Lower lobe of right lung (tissue), 2 donors: ENCODE measurements around the gene SLC6A18. TPM values are rescaled to one million over a fixed set of nuclear protein-coding genes. Genes with fewer than 3 reads are reported as not detected.

Experiments
- ATAC-seq, 2 donors: fragments of 200-7000 bp; cut with Tn5 transposase; one replicate each; pipeline ENCODE4 v1.9.1; 2020 to 2022; ENCODE audit warnings: mild to moderate bottlenecking in 2 of 2, moderate library complexity in 2 of 2
- DNase-seq: peaks from one replicate; pipeline ENCODE4 v3.0.0-alpha.2; 2020
- H3K27ac ChIP-seq: fragments of 200-600 bp; one replicate; pipeline ENCODE4 v1.8.0; 2022
- H3K27me3 ChIP-seq: fragments of 200-600 bp; one replicate; pipeline ENCODE4 v1.8.0; 2022; ENCODE audit warnings: low read depth
- H3K36me3 ChIP-seq: fragments of 200-600 bp; one replicate; pipeline ENCODE4 v1.8.0; 2022; ENCODE audit warnings: mild to moderate bottlenecking
- H3K4me1 ChIP-seq: fragments of 200-600 bp; one replicate; pipeline ENCODE4 v1.8.0; 2022
- H3K4me3 ChIP-seq: fragments of 200-600 bp; one replicate; pipeline ENCODE4 v1.8.0; 2022; ENCODE audit warnings: mild to moderate bottlenecking
- H3K9me3 ChIP-seq: fragments of 200-600 bp; one replicate; pipeline ENCODE4 v1.8.0; 2022
- CTCF ChIP-seq: fragments of 200-600 bp; IDR thresholded peaks from one replicate; pipeline ENCODE4 v1.8.0; 2022; ENCODE audit warnings: antibody characterized with exemption, mild to moderate bottlenecking
- intact Hi-C: fragments of 100-400 bp; cut with DNase I; formaldehyde crosslinking; loops from one replicate; pipeline ENCODE4 v1.11.0; 2022
- total RNA-seq: library from RNA; stranded (reverse); fragmentation: NEBNext Ultra II Directional; extraction: Animal tissue kit (Norgen Biotek cat#: 25700); gene quantifications from one replicate; pipeline ENCODE4 v1.2.1, GENCODE V29; 2021
- donor health status: DM: no; HTN: yes; CAD: no; lungs with severe emphysema.

SLC6A18 gene
- total RNA-seq, 1 donor from 2014 or later = not detected

GRCh38 chr5:1199340-1199648, 25.9 kb upstream of the SLC6A18 start:
- Histone ChIP-seq H3K4me1 (peaks cover 4% of the 10 kb centered on the region), H3K27me3 (peaks cover 21% of the 10 kb centered on the region), H3K36me3 (no peaks in the 10 kb centered on the region), H3K27ac (no peak overlapping the region), H3K4me3 (no peak overlapping the region), H3K9me3 (no peaks in the 10 kb centered on the region)
- TF ChIP-seq CTCF = no peak
- intact Hi-C loops = no loop called here
- DNase-seq (no peak), ATAC-seq (no peak)

GRCh38 chr5:1199649-1200494, 25.3 kb upstream of the SLC6A18 start:
- intact Hi-C loops = no loop called here
- H3K27me3 ChIP-seq = peaks cover 21% of the 10 kb centered on the region

GRCh38 chr5:1200495-1201326, 24.5 kb upstream of the SLC6A18 start:
- ATAC-seq (no peak), DNase-seq (peak; percentile 36)
- peaks cover 21% of the 10 kb centered on the region for H3K27me3 ChIP-seq
- no peak for TF ChIP-seq CTCF
- H3K4me1 ChIP-seq = peaks cover 6% of the 10 kb centered on the region
- H3K4me3 ChIP-seq = no peak overlapping the region
- no peaks in the 10 kb centered on the region for H3K9me3 ChIP-seq
- intact Hi-C loops = no loop called here
- no peaks in the 10 kb centered on the region for H3K36me3 ChIP-seq
- no peak overlapping the region for H3K27ac ChIP-seq

More at GRCh38 chr5:1199649-1200494, 25.3 kb upstream of the SLC6A18 start:
- no peak for TF ChIP-seq CTCF
- H3K27ac ChIP-seq = no peak overlapping the region
- no peaks in the 10 kb centered on the region for H3K9me3 ChIP-seq
- peak; percentile 27 for DNase-seq
- no peaks in the 10 kb centered on the region for H3K36me3 ChIP-seq
- H3K4me3 ChIP-seq = no peak overlapping the region
- H3K4me1 ChIP-seq = peaks cover 6% of the 10 kb centered on the region
- ATAC-seq = no peak

GRCh38 chr5:1201327-1202025, 23.7 kb upstream of the SLC6A18 start, which contains the start of gene SLC6A19:
SLC6A19 (plus strand) TSS chr5:1201595; CDS start chr5:1201651, 56 bp downstream.
- DNase-seq (peak; percentile 47), ATAC-seq (no peak)
- intact Hi-C loops = no loop called here
- Histone ChIP-seq H3K9me3 (no peaks in the 10 kb centered on the region), H3K27ac (no peak within 1 kb of the TSS), H3K36me3 (no peaks in the 10 kb centered on the region), H3K4me1 (peaks cover 6% of the 10 kb centered on the region), H3K27me3 (peaks cover 21% of the 10 kb centered on the region), H3K4me3 (no peak within 1 kb of the TSS)
- TF ChIP-seq CTCF = no peak

GRCh38 chr5:1202026-1202797, 23.0 kb upstream of the SLC6A18 start:
- DNase-seq (peak; percentile 28), ATAC-seq (no peak)
- H3K27me3 ChIP-seq = peaks cover 21% of the 10 kb centered on the region
- no peaks in the 10 kb centered on the region for H3K36me3 ChIP-seq
- H3K27ac ChIP-seq = no peak overlapping the region
- H3K4me1 ChIP-seq = peaks cover 6% of the 10 kb centered on the region
- no peaks in the 10 kb centered on the region for H3K9me3 ChIP-seq
- TF ChIP-seq CTCF = no peak
- intact Hi-C loops = no loop called here
- no peak overlapping the region for H3K4me3 ChIP-seq
